A673 (cell line): ENCODE data around the gene VWA5B1. TPM values are rescaled to one million over a fixed set of nuclear protein-coding genes. Genes with fewer than 3 reads are reported as not detected.

ENCODE experiments used
- BruUV-seq: library from RNA; stranded (reverse); fragments of 400-500 nt; replicated peaks from 2 replicates; lab custom pipeline; 2021; lab: Mats Ljungman, UMichigan
- CTCF ChIA-PET: fragments of 300-600 bp; sonication (Branson Sonifier 250); formaldehyde crosslinking; loops from one replicate; lab custom pipeline; 2022; ENCODE audit warnings: antibody characterized with exemption; lab: Charles Lee
- POLR2A ChIA-PET: fragments of 300-600 bp; sonication (Branson Sonifier 250); formaldehyde crosslinking; loops from one replicate; lab custom pipeline; 2022; ENCODE audit warnings: antibody characterized with exemption; ENCODE audit not compliant: low non-redundant PET; lab: Charles Lee
- DNase-seq: peaks from one replicate; pipeline ENCODE4 v3.0.0-alpha.2; 2015; ENCODE audit warnings: low spot score
- H3K27ac ChIP-seq: fragments of 200-600 bp; sonication (generic); 2 replicates; pipeline ENCODE4 v1.5.1; 2016; ENCODE audit warnings: mixed run types, low read depth, mild to moderate bottlenecking, mixed read lengths, antibody characterized with exemption, low read length; ENCODE audit not compliant: poor library complexity, severe bottlenecking
- H3K27me3 ChIP-seq: fragments of 200-600 bp; sonication (generic); replicated peaks from 2 replicates; pipeline ENCODE4 v1.6.1; 2017; ENCODE audit warnings: mixed run types, low read depth, mild to moderate bottlenecking, mixed read lengths, antibody characterized with exemption, low read length; ENCODE audit not compliant: insufficient read depth, poor library complexity
- H3K36me3 ChIP-seq: fragments of 200-600 bp; sonication (generic); 2 replicates; pipeline ENCODE4 v1.6.1; 2016; ENCODE audit warnings: mixed run types, mild to moderate bottlenecking, mixed read lengths, antibody characterized with exemption, low read length; ENCODE audit not compliant: insufficient read depth, poor library complexity, severe bottlenecking
- H3K4me1 ChIP-seq: fragments of 200-600 bp; sonication (generic); 2 replicates; pipeline ENCODE4 v1.6.1; 2017; ENCODE audit warnings: mixed run types, mild to moderate bottlenecking, mixed read lengths, antibody characterized with exemption, low read length; ENCODE audit not compliant: insufficient read depth, poor library complexity, severe bottlenecking
- H3K4me3 ChIP-seq: fragments of 200-600 bp; sonication (generic); 2 replicates; pipeline ENCODE4 v1.5.1; 2016; ENCODE audit warnings: low read depth, mixed run types, mild to moderate bottlenecking, mixed read lengths, low read length; ENCODE audit not compliant: poor library complexity, severe bottlenecking
- H3K9me3 ChIP-seq: fragments of 200-600 bp; sonication (generic); 2 replicates; pipeline ENCODE4 v1.6.1; 2016; ENCODE audit warnings: mixed run types, low read depth, mild to moderate bottlenecking, mixed read lengths, antibody characterized with exemption, low read length; ENCODE audit not compliant: poor library complexity, severe bottlenecking
- CTCF ChIP-seq: fragments of 300-800, 200-600 bp; sonication (generic); conservative IDR thresholded peaks from 2 replicates; pipeline ENCODE4 v1.5.1; 2017; ENCODE audit warnings: low read depth, mild to moderate bottlenecking, antibody characterized with exemption, low read length, moderate library complexity, mixed read lengths
- EZH2 ChIP-seq: fragments of 200-600 bp; sonication (generic); IDR thresholded peaks from 2 replicates; pipeline ENCODE4 v1.6.1; 2017; ENCODE audit warnings: borderline replicate concordance, low read depth, mild to moderate bottlenecking, mixed read lengths, antibody characterized with exemption, low read length; ENCODE audit not compliant: poor library complexity, severe bottlenecking
- intact Hi-C: fragments of 100-400 bp; cut with micrococcal nuclease; formaldehyde crosslinking; loops from one replicate; pipeline ENCODE4 v1.10.0; 2022; ENCODE audit not compliant: unreplicated experiment
- total RNA-seq: library from RNA; stranded (reverse); gene quantifications from 2 replicates; pipeline ENCODE4 v1.2.3, GENCODE V29; 2021

The VWA5B1 gene
- total RNA-seq, 1 experiment from 2014 or later = not detected

- ChIA-PET CTCF (interaction anchor here (0.7 kb wide), 1 partner anchor 16 kb away, joined by 6 read pairs; no protein-coding TSS in a partner anchor), POLR2A (no interaction called here)
- H3K36me3 ChIP-seq = no peaks in the 10 kb centered on the region
- H3K27me3 ChIP-seq = peaks cover 39% of the 10 kb centered on the region
- no TSS peak for BruUV-seq
- intact Hi-C loops = no loop called here
- TF ChIP-seq CTCF (no peak), EZH2 (no peak)
- no peaks in the 10 kb centered on the region for H3K9me3 ChIP-seq
- DNase-seq = no peak
- no peak overlapping the region for H3K4me3 ChIP-seq
- H3K27ac ChIP-seq = no peak overlapping the region
- H3K4me1 ChIP-seq = no peaks in the 10 kb centered on the region
These were observed 91.3 kb downstream of the VWA5B1 start for GRCh38 chr1:20381961-20382360.

- no peaks in the 10 kb centered on the region for H3K4me1 ChIP-seq
- H3K36me3 ChIP-seq = no peaks in the 10 kb centered on the region
- POLR2A ChIA-PET = no interaction called here
- H3K27me3 ChIP-seq = peaks cover 46% of the 10 kb centered on the region
- no peaks in the 10 kb centered on the region for H3K9me3 ChIP-seq
- no peak overlapping the region for H3K27ac ChIP-seq
- DNase-seq = no peak
- H3K4me3 ChIP-seq = no peak overlapping the region
- BruUV-seq = no TSS peak
- TF ChIP-seq EZH2 (no peak), CTCF (no peak)
- CTCF ChIA-PET = no interaction called here
- intact Hi-C loops = no loop called here
These were observed 92.0 kb downstream of the VWA5B1 start for GRCh38 chr1:20382711-20383110.

GRCh38 chr1:20383631-20384030 lies 93.0 kb downstream of the VWA5B1 start:
- H3K4me1 ChIP-seq = no peaks in the 10 kb centered on the region
- no peak overlapping the region for H3K27ac ChIP-seq
- H3K27me3 ChIP-seq = peaks cover 56% of the 10 kb centered on the region
- TF ChIP-seq EZH2 (no peak), CTCF (no peak)
- H3K4me3 ChIP-seq = no peak overlapping the region
- CTCF ChIA-PET = no interaction called here
- BruUV-seq = no TSS peak
- no peaks in the 10 kb centered on the region for H3K9me3 ChIP-seq
- H3K36me3 ChIP-seq = no peaks in the 10 kb centered on the region
- DNase-seq = no peak
- POLR2A ChIA-PET = no interaction called here
- intact Hi-C loops = no loop called here
